GM12865 (cell line): ENCODE results near the gene AKT2.

ENCODE experiments used
- DNase-seq: peaks from one replicate; pipeline ENCODE4 v3.0.0; 2010; ENCODE audit warnings: low read depth
- H3K4me3 ChIP-seq: 2 replicates; pipeline ENCODE4 v1.5.1; 2011; ENCODE audit warnings: mild to moderate bottlenecking, low read depth, low read length, control low read depth
- TF ChIP-seq, protein P1 (sequence below): IDR thresholded peaks from 2 replicates; pipeline ENCODE4 v1.5.1; 2011; ENCODE audit warnings: low read length, control low read depth, low read depth, inconsistent platforms; ENCODE audit not compliant: insufficient read depth; ENCODE audit errors: missing control alignments

AKT2 gene

DNA sequence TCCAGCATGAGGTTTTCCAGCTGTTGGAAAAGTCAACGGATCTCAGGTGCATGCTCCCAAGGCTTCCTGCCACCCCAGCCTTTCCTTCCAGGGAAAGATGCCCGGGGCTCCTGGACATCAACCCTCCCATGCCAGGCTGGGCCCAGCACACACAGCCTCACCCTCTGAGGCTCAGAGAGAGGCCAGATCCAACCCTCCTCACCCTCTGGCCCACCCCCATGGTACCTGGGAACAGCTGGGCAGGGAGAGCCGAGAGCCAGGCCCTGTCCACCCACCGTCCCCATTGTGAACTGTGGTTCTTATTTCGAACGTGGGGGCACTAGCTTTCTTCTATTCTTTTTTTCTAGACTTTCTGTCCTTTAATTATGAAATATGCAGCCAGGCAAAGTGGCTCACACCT lies 48.8 kb downstream of the AKT2 start:
- no peak overlapping the region for H3K4me3 ChIP-seq
- DNase-seq, result no peak
- TF ChIP-seq, protein P1, sequence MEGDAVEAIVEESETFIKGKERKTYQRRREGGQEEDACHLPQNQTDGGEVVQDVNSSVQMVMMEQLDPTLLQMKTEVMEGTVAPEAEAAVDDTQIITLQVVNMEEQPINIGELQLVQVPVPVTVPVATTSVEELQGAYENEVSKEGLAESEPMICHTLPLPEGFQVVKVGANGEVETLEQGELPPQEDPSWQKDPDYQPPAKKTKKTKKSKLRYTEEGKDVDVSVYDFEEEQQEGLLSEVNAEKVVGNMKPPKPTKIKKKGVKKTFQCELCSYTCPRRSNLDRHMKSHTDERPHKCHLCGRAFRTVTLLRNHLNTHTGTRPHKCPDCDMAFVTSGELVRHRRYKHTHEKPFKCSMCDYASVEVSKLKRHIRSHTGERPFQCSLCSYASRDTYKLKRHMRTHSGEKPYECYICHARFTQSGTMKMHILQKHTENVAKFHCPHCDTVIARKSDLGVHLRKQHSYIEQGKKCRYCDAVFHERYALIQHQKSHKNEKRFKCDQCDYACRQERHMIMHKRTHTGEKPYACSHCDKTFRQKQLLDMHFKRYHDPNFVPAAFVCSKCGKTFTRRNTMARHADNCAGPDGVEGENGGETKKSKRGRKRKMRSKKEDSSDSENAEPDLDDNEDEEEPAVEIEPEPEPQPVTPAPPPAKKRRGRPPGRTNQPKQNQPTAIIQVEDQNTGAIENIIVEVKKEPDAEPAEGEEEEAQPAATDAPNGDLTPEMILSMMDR, result no peak

DNA sequence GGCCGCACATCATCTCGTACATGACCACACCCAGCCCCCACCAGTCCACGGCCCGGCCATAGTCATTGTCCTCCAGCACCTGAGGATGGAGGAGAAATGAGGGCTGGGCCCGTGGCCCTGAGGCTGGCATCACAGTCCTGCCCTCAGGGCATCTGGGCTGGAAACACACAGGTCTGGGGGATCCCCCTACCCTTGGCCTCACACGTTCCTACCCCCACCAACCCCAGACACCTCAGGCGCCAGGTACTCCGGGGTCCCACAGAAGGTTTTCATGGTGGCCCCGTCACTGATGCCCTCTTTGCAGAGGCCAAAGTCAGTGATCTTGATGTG lies 49.2 kb downstream of the AKT2 start:
- no peak overlapping the region for H3K4me3 ChIP-seq
- TF ChIP-seq, protein P1, result no peak
- no peak for DNase-seq

DNA sequence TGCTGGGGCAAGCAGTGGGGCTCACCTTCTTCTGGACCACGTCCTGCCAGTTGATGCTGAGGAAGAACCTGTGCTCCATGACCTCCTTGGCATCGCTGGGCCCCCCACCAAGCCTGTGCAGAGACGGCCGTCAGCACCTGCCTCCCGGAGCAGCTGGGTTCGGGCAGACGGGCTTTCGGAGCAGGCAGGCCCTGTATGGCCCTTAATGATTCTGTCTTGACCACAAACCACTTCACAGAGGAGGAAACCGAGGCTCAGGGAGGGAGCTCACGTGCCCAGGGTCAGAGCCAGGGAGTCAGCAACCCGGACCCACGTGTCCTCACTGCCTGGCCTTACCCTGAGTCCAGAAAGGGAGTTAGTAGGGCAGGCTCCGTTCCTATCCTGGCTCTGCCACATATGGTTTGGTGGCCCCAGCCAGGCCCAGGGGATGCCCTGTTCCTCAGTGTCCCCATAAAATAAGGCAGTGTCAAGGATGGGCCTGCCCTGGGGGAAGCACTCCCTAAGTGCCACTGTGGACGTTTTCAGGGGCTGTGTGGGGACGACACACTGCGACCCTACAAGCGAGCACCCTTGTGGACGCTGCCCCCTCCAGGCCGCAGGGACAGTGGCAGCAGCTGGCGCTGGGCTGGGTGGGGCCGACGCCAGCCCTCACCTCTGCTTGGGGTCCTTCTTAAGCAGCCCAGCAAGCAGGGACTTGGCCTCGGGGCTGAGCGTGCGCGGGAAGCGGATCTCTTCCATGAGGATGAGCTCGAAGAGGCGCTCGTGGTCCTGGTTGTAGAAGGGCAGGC lies 49.7 kb downstream of the AKT2 start:
- no peak overlapping the region for H3K4me3 ChIP-seq
- TF ChIP-seq, protein P1, result peak; percentile 16
- DNase-seq, result no peak

DNA sequence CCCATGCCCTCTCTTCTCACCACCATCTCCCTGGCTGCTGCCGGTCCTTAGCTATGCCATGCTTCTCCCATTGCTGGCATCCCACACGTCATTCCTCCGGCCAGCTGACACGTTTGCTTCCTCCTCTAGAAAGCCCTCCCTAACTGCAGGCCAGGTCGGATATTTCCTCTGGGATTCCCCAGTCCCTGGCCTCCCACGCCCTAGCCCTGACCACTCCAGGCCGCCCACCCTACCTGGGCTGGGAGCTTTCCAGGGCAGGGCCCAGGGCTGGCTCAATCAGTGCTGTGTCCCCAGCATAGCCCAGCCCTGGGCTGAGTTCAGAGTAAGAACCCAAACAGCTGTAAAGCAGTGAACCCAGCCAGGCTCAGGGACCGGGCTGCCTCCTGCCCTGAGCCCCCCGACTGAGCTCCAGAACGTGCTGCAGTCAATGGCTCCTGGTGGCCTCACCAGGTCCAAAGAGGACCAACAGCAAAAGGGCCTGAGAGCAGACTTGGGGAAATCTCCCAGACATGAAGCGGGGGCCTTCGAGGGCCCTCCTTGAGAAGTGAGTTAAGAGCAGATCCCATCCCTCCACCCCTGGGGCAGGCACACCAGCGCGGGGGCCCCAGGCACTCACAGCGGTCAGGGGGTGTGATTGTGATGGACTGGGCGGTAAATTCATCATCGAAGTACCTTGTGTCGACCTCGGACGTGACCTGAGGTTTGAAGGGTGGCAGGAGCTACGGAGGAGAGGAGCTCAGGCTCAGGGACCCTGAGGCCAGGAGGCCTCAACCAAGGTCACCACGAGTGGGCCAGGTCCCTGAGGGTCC lies 50.5 kb downstream of the AKT2 start:
- no peak for DNase-seq
- TF ChIP-seq, protein P1, result no peak
- no peak overlapping the region for H3K4me3 ChIP-seq

DNA sequence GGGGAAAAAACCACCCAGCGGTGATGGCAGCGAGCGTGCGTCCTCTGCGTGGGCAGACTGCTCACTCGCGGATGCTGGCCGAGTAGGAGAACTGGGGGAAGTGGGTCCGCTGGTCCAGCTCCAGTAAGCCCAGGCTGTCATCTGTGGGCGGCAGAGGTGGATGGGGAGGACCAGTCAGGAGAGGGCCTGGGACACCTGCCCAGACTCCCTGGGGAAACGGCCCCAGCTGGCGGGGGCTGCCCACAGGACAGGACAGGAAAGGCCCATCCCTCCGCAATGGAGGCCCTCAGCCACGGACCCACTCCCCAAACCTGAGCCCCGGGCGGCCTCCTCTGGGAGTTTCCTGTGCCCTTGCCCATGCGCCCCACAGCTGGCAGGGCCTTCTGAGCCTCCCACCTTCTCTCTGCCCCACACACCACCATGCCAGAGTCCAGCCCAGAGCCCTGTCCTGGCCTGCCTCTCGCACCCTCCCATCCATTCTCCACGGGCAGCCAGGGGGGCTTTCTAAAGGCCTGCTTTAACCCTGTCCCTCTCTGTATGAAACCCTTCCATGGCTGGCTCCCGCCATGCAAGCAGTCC lies 51.2 kb downstream of the AKT2 start:
- no peak overlapping the region for H3K4me3 ChIP-seq
- TF ChIP-seq, protein P1, result no peak
- DNase-seq, result no peak

DNA sequence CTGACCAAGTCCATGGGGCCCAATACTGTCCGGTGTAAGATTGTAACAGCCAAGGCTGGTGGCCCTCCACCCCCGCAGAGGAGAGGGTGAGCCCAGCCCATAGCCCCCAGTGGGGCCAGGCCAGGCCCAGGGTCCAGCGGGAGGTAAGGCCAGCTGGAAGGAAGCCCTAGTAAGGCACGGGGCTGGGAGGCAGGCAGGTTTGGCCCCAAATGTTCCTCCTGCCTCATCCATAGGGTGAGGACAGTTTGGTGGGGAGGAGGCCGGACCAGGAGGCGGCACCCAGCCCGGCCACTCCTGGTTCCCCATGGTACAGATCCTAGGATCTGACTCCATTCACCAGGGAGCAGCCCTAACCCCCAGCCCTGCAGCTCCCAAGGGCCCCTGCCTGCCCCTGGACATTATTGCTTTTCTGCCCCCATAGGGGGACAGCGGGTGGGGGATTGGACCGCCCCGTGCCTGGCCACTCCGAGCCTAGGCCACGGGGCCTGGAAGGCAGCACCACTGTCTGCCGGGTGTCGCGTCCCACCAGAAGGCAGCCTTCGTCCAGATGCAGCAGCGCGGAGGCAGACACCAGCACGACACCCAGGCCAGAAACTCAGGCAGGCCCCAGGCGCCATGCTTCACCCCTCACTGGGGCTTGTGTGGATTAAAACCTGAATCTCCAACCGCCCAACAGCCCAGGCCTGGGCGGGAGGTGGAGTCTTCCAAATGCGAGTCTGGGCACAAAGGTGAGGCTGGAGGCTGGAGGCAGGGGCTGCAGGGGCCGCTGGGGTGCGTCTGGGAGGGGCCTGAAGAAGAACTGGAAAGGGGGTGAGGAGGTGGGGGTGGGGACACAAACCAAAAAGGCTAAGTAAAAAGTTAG lies 52.0 kb downstream of the AKT2 start:
- TF ChIP-seq, protein P1, result no peak
- DNase-seq, result no peak
- no peak overlapping the region for H3K4me3 ChIP-seq
